Measurements from ENCODE around the gene PSMG4.

Gene PSMG4

DNA sequence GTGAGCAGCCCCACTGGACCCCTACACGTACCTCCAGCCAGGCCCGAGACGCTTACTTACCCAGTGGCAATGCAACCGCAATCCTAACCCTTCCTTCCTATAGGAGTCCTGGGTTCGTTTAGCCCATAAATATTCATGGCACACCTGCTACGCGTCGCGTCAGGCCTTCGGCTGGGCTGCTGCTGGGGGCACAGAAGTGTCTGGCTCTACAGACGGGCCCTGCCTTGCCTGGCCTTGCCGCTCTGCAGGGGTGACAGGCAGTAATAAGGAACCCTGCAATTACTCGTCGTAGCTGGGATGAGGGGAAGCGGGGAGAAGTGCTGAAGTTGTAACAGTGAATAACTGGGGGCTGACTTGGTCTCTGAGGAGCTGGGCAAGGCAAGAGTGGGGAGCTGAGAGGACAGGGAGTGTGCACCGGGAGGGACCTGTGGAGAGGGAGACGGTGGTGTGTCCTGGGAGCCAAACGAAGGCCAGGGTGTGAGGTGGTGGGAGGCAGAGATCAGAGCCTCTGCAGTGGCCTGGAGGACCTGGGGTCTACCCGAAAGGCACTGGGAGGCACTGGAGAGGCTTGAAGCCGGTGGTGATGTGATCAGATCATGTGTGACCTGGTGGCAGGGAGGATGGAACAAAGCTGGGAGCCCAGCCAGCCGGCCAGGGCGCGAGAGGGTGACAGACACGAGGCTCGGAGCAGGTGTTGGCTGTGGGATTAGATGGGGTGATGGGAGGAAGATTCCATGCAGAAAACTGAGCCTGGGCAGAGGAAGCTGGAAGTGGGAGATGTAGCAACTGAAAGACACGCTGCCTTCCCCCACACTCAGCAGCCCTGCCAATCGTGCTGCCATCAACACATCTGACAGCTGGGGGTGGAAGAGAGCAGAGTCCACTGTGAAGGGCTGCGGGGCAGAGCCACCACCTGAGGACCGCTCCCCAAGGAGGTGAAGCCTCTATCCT is 36.4 kb downstream of the PSMG4 start:
- no peaks in the 10 kb centered on the region for H3K27me3 Mint-ChIP-seq
- no peaks in the 10 kb centered on the region for H3K36me3 Mint-ChIP-seq
- H3K9me3 Mint-ChIP-seq = no peaks in the 10 kb centered on the region
- H3K27ac Mint-ChIP-seq = no peak overlapping the region
- H3K4me1 Mint-ChIP-seq = no peaks in the 10 kb centered on the region
- no peak overlapping the region for H3K4me3 Mint-ChIP-seq

DNA sequence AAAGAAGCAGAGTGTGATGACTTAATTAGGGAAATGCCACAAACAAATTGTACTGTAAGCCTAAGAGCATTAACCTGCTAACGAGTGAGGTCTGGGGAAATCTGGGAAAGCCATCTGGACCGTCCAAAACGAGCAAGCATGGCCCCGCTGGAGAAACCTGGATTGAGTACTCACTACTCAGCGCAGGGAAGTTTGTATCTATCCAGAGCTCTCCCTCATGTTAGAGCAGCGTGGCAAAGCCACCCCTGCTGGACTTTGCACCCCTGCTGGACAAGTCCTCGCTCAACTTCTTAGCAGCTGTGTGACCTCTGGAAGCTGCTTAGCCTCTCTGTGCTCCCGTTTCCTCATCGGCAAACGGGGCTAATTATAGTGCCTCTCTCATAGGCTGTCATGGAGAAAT is 37.3 kb downstream of the PSMG4 start:
- Mint-ChIP-seq H3K9me3 (no peaks in the 10 kb centered on the region), H3K27ac (no peak overlapping the region), H3K27me3 (no peaks in the 10 kb centered on the region), H3K4me1 (no peaks in the 10 kb centered on the region), H3K36me3 (no peaks in the 10 kb centered on the region), H3K4me3 (no peak overlapping the region)

DNA sequence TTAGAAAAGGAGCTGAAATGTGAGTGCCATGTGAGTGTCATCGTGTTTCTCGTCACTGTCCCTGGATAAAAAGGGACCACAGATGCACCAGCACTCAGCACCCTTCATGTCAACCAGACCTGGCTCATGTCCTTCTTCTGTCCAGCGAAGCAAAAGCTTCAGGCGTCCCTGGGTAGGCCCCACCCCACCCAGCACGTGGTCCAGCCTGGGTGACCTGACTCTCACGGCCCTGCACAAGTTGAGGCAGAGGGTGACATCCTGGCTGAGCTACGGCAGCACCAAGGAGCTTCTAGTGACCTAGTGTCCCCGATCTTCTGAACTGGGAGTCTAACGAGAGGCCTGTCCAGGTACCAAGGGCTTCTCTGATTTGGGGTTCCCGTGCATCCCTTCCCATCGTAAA is 37.8 kb downstream of the PSMG4 start:
- H3K4me1 Mint-ChIP-seq = no peaks in the 10 kb centered on the region
- H3K9me3 Mint-ChIP-seq = no peaks in the 10 kb centered on the region
- H3K27ac Mint-ChIP-seq = no peak overlapping the region
- H3K4me3 Mint-ChIP-seq = no peak overlapping the region
- no peaks in the 10 kb centered on the region for H3K36me3 Mint-ChIP-seq
- H3K27me3 Mint-ChIP-seq = no peaks in the 10 kb centered on the region

DNA sequence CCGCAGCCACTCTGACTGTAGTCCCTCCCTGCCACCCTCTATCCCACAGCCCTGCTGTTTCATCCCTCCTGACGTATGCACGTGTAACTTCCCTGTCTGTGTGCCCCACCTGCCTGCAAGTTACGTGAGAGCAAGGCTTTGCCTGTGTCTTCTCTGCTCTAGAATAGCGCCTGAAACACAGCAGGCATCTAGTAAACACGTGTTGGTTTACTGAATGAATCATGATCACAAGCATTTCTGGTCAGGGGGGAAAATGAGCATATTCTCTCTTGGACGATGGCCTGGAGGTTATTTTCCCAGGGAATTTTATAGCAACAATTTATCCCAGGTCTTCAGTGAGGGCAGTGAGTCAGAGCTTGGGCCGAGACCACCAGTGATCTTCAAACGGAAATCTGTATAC is 38.3 kb downstream of the PSMG4 start:
- Mint-ChIP-seq H3K27ac (no peak overlapping the region), H3K4me1 (no peaks in the 10 kb centered on the region), H3K36me3 (no peaks in the 10 kb centered on the region), H3K4me3 (no peak overlapping the region), H3K9me3 (no peaks in the 10 kb centered on the region), H3K27me3 (no peaks in the 10 kb centered on the region)

DNA sequence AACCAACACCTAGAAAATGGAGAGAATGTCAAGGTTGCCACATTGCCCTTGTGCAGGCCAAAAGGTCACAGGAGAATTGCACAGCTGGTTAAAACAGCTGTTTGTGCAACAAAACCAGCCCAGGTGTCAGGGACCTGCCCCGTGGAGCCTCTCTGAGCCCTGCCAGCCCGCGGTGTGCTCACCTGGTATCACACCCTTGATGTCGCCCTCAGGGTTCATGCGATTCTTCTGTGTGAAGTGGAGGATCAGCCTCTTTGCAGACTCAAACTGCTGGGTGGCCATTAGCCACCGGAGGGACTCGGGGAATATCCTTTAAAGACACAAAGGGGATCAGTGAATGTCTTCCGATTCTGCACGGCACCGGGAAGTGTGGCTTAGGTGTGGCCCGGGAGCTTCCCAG is 39.2 kb downstream of the PSMG4 start:
- peaks cover 9% of the 10 kb centered on the region for H3K36me3 Mint-ChIP-seq
- no peaks in the 10 kb centered on the region for H3K4me1 Mint-ChIP-seq
- no peak overlapping the region for H3K27ac Mint-ChIP-seq
- no peaks in the 10 kb centered on the region for H3K27me3 Mint-ChIP-seq
- no peaks in the 10 kb centered on the region for H3K9me3 Mint-ChIP-seq
- H3K4me3 Mint-ChIP-seq = no peak overlapping the region

DNA sequence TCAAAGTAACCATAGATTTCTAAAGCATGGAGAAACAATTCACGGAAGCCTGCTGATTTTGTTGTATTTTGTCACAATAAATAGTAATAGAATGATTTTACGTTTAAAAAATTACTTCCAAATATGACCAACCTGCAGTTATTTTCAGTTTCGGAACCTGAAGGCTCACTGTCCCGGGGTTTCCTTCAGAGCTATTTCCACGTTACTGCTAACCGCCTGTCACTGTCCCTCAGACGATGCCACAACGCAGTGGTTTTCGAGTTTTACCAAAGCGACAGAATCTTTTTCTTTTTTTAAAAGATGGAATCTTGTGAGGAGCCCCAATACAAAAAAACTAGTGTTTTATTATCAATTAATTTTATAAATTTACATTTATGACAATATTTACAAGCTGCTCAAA is 40.5 kb downstream of the PSMG4 start:
- Mint-ChIP-seq H3K27me3 (no peaks in the 10 kb centered on the region), H3K4me3 (no peak overlapping the region), H3K36me3 (peaks cover 12% of the 10 kb centered on the region), H3K4me1 (no peaks in the 10 kb centered on the region), H3K27ac (no peak overlapping the region), H3K9me3 (no peaks in the 10 kb centered on the region)

DNA sequence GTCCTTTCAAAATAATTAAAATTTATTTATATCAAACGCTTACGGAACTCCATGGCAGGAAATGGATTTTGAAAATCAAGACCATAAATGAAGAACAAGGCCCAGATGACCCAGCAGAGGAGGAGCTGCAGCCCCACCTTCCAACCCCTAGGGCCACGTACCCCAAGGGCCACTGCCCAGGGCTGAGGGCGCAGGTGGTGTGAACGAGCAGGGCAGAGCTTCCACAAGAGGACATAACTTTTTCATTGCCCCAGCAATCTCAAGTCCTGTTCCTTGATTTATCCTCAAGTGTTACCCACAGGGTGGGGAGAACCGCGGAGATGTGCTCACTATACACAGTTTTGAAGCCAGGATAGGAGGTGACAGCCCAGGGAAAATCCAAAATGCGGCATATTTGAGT is 42.8 kb downstream of the PSMG4 start:
- no peak overlapping the region for H3K4me3 Mint-ChIP-seq
- peaks cover 20% of the 10 kb centered on the region for H3K36me3 Mint-ChIP-seq
- H3K9me3 Mint-ChIP-seq = no peaks in the 10 kb centered on the region
- no peaks in the 10 kb centered on the region for H3K4me1 Mint-ChIP-seq
- no peak overlapping the region for H3K27ac Mint-ChIP-seq
- H3K27me3 Mint-ChIP-seq = no peaks in the 10 kb centered on the region

DNA sequence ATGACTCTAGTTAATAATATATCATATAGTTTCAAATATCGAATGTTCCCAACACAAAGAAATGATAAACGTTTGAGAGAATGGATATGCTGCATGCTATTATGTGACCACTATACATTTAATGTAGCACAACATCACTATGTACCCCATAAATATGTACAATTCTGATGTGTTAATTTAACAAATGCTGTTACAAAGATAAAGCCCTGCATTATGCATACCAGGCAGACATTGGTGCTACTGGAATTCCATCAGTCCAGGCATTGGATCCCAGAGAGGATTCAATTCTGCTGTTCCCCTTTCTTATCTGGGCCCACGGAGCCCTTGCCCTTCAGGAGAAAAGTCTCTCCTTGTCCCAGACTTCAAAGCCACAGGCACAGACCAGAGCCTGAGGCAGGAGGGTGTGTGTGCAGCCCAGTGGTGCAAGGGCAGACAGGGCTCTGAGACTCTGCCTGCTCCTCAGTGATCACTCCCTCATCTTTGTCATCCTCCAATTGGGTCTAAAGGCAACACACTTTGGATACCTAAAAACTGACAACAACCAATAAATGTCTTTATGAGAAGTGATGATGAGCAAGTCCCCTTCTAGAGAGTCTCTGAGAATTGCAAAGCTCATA is 45.2 kb downstream of the PSMG4 start:
- no peaks in the 10 kb centered on the region for H3K9me3 Mint-ChIP-seq
- peaks cover 20% of the 10 kb centered on the region for H3K36me3 Mint-ChIP-seq
- H3K27me3 Mint-ChIP-seq = no peaks in the 10 kb centered on the region
- no peak overlapping the region for H3K4me3 Mint-ChIP-seq
- H3K4me1 Mint-ChIP-seq = no peaks in the 10 kb centered on the region
- H3K27ac Mint-ChIP-seq = no peak overlapping the region

DNA sequence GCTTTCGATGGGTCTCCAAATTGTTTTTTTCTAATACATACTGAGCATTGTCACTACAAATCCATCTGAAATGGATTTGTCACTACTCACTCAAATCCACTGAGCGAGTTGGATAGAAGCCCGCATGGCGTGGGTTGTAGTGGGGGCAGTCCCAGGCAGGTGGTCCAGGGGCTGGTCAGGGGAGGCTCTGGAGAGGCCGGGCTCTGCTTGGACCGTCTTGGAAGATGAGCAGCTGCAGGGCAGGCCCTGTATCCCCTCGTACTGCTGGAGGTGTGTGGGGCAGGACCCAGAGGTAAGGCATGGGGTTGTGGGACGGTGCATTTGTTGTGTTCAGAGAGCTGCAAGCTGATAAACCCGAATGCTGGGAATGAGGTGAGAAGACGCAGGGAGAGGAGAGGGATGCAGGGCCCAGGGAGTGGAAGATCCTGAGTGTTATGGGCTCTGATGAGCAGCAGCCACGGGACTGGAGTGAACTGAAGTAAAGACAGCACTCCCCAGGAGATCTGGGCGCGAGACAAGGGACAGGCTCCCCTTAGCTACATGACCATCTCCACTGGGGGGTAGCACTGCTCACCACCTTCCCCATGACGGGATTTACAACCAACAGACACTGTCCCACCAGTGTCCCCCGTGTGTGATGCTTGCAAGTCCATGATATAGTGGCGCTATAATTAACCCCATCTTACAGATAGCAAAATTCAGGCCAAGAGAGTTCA is 45.9 kb downstream of the PSMG4 start:
- Mint-ChIP-seq H3K27ac (no peak overlapping the region), H3K36me3 (peaks cover 20% of the 10 kb centered on the region), H3K4me3 (no peak overlapping the region), H3K9me3 (no peaks in the 10 kb centered on the region), H3K4me1 (no peaks in the 10 kb centered on the region), H3K27me3 (no peaks in the 10 kb centered on the region)

DNA sequence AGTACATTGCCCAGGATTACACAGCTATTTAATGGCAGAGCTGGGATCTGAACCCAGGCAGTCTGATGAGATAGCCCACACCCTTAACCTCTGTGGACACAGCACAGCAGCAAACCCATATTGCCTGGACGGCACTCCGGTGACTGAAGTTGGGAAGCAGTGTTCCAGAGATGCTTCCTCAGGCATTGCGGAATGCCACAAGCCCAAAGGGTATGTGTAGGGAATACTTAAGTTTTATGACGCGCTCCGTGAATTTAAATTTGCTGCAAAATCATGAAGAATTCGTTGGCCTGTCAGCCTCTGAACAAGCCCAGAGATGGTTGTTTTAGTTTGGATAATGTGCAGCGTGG is 46.4 kb downstream of the PSMG4 start:
- no peaks in the 10 kb centered on the region for H3K27me3 Mint-ChIP-seq

DNA sequence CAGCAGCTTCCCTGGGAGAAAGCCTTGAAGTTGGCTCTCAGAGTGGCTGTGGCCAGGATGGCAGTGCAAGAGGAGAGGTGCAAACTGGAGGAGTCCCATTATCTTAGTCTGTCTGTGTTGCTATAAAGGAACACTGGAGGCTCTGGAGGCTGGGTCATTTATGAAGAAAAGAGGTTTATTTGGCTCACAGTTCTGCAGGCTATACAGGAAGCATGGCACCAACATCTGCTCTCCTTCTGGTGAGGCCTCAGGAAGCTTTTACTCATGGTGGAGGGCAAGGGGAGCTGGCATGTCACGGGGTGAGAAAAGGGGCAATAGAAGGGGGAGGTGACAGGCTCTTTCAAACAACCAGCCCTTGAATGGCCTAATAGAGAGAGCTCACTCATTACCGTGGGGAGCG is 47.1 kb downstream of the PSMG4 start:
- no peak overlapping the region for H3K27ac Mint-ChIP-seq
- H3K4me3 Mint-ChIP-seq = no peak overlapping the region
- peaks cover 20% of the 10 kb centered on the region for H3K36me3 Mint-ChIP-seq
- H3K4me1 Mint-ChIP-seq = no peaks in the 10 kb centered on the region
- no peaks in the 10 kb centered on the region for H3K27me3 Mint-ChIP-seq
- H3K9me3 Mint-ChIP-seq = no peaks in the 10 kb centered on the region

More for the DNA sequence above, 46.4 kb downstream of the PSMG4 start:
- H3K9me3 Mint-ChIP-seq = no peaks in the 10 kb centered on the region
- no peak overlapping the region for H3K27ac Mint-ChIP-seq
- H3K4me1 Mint-ChIP-seq = no peaks in the 10 kb centered on the region
- H3K4me3 Mint-ChIP-seq = no peak overlapping the region
- peaks cover 20% of the 10 kb centered on the region for H3K36me3 Mint-ChIP-seq

DNA sequence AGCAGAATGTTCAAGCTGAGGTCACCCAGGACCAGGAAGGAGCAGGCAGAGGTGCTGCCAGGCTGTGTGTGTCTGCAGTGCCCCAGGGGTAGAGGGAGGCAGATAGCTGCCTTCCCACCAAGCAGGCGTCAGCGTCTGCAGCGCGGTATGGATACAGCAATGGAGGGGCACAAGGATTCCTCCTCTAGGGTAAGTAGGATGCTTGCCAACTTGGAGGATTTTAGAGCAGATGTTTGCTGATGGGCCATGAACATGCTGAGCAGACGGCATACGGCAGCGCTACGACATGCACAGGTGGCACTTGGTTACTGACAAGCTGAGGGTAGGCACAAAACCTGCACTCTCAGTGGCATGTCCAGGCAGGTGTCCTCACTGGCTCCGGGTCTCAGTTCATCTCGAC is 48.1 kb downstream of the PSMG4 start:
- Mint-ChIP-seq H3K4me1 (no peaks in the 10 kb centered on the region), H3K27me3 (no peaks in the 10 kb centered on the region), H3K9me3 (no peaks in the 10 kb centered on the region), H3K27ac (no peak overlapping the region), H3K4me3 (no peak overlapping the region), H3K36me3 (peaks cover 20% of the 10 kb centered on the region)

DNA sequence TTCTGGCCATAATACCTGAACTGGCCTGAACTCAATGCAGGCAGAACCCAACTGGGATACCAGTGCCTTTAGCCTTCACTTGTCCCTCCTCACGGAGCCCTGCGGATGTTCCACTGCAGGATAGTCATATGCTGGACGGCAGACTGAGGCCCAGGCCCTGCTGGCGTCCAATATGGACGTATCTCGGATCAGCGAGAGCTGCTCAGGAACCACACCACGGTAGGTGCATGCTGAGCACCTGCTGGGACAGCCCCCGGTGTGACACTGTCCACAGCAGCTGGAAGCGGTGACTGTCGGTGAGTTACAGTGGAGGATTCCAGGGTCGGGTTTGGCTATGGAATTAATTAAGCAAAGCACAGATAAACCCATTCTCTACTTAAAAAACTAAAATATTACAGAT is 48.7 kb downstream of the PSMG4 start:
- H3K4me1 Mint-ChIP-seq = no peaks in the 10 kb centered on the region
- no peaks in the 10 kb centered on the region for H3K27me3 Mint-ChIP-seq
- peaks cover 16% of the 10 kb centered on the region for H3K36me3 Mint-ChIP-seq
- H3K4me3 Mint-ChIP-seq = no peak overlapping the region
- no peak overlapping the region for H3K27ac Mint-ChIP-seq
- H3K9me3 Mint-ChIP-seq = no peaks in the 10 kb centered on the region

DNA sequence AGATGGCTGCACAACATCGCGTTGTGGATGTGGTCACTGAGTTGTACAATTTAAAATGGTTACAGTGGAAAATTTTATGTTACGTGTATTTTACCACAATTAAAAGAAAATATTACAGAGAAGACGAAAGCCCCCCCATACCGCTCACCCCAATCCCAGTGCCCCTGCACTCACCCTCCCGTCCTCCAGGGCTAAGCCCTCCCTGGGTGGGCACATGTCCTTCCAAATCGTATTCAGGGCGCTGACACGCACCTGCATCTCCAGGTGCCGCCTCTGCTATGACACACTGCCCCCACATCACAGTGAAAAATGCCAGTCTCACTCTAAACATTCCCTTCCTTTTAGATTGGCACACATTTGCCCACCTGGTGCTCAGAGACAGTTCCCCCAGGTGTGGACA is 49.4 kb downstream of the PSMG4 start:
- Mint-ChIP-seq H3K36me3 (peaks cover 10% of the 10 kb centered on the region), H3K27me3 (no peaks in the 10 kb centered on the region), H3K9me3 (no peaks in the 10 kb centered on the region), H3K4me3 (no peak overlapping the region), H3K27ac (no peak overlapping the region), H3K4me1 (no peaks in the 10 kb centered on the region)

DNA sequence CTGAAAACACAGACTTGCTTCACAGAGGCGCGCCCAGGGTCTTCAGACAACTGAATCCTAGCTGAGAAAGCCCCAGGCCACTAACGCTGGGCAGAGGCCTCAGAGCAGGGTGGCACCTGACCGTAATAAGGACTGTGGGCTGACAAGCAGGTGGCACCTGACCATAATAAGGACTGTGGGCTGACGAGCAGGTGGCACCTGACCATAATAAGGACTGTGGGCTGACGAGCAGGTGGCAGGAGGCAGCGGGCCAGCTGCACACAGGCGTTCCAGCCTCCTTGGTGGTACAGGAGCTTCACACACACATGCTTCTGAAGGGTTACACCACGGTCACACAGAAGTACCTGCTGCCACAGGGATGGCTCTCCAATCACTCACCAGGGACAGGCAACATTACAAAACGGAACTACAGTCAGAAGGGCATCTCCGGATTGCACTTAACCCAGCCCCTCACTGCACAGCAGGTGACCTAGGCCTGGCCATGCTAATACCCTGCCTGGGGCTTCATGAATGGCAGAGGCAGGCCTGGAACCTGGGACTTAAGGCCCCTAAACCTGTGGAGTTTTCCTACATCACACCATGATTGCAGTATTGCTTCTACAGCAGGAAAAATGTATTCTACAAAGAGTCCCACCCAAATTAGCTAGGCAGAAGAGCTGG is 50.8 kb downstream of the PSMG4 start:
- Mint-ChIP-seq H3K27ac (no peak overlapping the region), H3K4me1 (no peaks in the 10 kb centered on the region), H3K36me3 (peaks cover 7% of the 10 kb centered on the region), H3K9me3 (no peaks in the 10 kb centered on the region), H3K4me3 (no peak overlapping the region), H3K27me3 (no peaks in the 10 kb centered on the region)

DNA sequence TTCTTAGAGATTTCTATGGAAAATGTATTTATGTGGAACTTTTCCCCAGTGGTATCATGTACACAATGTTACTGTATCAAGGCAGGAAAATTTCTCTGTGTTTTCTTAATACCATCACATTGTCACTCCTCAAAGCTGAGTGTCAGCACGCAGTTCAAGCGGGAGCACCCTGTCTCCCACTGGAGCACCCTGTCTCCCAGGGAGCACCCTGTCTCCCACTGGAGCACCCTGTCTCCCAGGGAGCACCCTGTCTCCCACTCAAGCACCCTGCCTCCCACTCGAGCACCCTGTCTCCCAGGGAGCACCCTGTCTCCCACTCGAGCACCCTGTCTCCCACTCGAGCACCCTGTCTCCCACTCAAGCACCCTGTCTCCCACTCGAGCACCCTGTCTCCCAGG is 51.3 kb downstream of the PSMG4 start:
- Mint-ChIP-seq H3K4me3 (no peak overlapping the region), H3K4me1 (no peaks in the 10 kb centered on the region), H3K27me3 (no peaks in the 10 kb centered on the region), H3K36me3 (peaks cover 7% of the 10 kb centered on the region), H3K27ac (no peak overlapping the region), H3K9me3 (no peaks in the 10 kb centered on the region)

Data from activated naive CD4-positive, alpha-beta T cell treated with anti-CD3 and anti-CD28 coated beads, Interleukin-2, amount 50 U/mL, for 24 hours (primary cell).